Esophagus muscularis mucosa (tissue), 4 donors: ENCODE measurements around the gene C2CD3. TPM values are rescaled to one million over a fixed set of nuclear protein-coding genes. Genes with fewer than 3 reads are reported as not detected.
"Not testable (repeated sequence)": the region's sequence is repeated elsewhere in the genome, so short reads cannot be mapped to it uniquely, and the experiment has no call there.

Experiments used
- DNase-seq: peaks from one replicate; pipeline ENCODE4 v3.0.0-alpha.2; 2017; ENCODE audit errors: extremely low spot score
- H3K27ac ChIP-seq, 4 donors: fragments of 200-600 bp; sonication (generic); replicated peaks in 1 of 4; 1 replicate in 3 of 4; 2 replicates in 1 of 4; pipeline ENCODE4 v1.5.1; 2016 to 2019; ENCODE audit warnings: mild to moderate bottlenecking in 1 of 4
- H3K27me3 ChIP-seq, 4 donors: fragments of 200-600 bp; sonication (generic); one replicate each; pipeline versions ENCODE4 v1.5.1 to v1.6.0; 2016 to 2019
- H3K36me3 ChIP-seq, 4 donors: fragments of 200-600 bp; sonication (generic); one replicate each; pipeline ENCODE4 v1.5.1; 2016 to 2019
- H3K4me1 ChIP-seq, 4 donors: fragments of 200-600 bp; sonication (generic); one replicate each; pipeline ENCODE4 v1.5.1; 2016 to 2019
- H3K4me3 ChIP-seq, 4 donors: fragments of 200-600 bp; sonication (generic); 1 replicate in 2 of 4; 2 replicates in 2 of 4; pipeline ENCODE4 v1.5.1; 2016 to 2019; ENCODE audit warnings: mild to moderate bottlenecking in 4 of 4, moderate library complexity in 1 of 4
- H3K9me3 ChIP-seq, 4 donors: fragments of 200-600 bp; sonication (generic); 1 replicate in 3 of 4; 2 replicates in 1 of 4; pipeline ENCODE4 v1.5.1; 2016 to 2019
- EP300 ChIP-seq: sonication (generic); formaldehyde crosslinking; IDR thresholded peaks from one replicate; pipeline ENCODE4 v1.6.1; 2017; ENCODE audit warnings: antibody characterized with exemption
- POLR2A ChIP-seq: fragments of 450-650 bp; IDR thresholded peaks from one replicate; pipeline ENCODE4 v1.6.1; 2017; ENCODE audit warnings: antibody characterized with exemption, moderate library complexity, mild to moderate bottlenecking, low read depth
- POLR2AphosphoS5 ChIP-seq, 2 donors: sonication (generic); formaldehyde crosslinking; IDR thresholded peaks; one replicate each; pipeline ENCODE4 v1.6.1; 2017; ENCODE audit warnings: antibody characterized with exemption in 2 of 2
- WGBS: methylation state at CpG from one replicate; pipeline ENCODE4 v1.1.5; 2018; 5-methylcytosine and 5-hydroxymethylcytosine counted together
- intact Hi-C: fragments of 100-400 bp; cut with DNase I; formaldehyde crosslinking; loops from one replicate; pipeline ENCODE4 v1.15.1; 2023
- total RNA-seq, 4 donors: library from RNA; depleted of rRNA; stranded (reverse); fragments of >200 nt; gene quantifications; one replicate each; pipeline versions ENCODE4 v1.1.0 to v1.2.1, GENCODE V29; 2016
- TF ChIP-seq, protein P1 (sequence below), 3 experiments: fragments of 200-600 bp in 2 of 3; fragments of 450-650 bp in 1 of 3; sonication (generic) in 2 of 3; IDR thresholded peaks; one replicate each; pipeline ENCODE4 v1.5.1; 2017 to 2019; ENCODE audit warnings: antibody characterized with exemption in 3 of 3, mild to moderate bottlenecking in 2 of 3, moderate library complexity in 1 of 3

Gene C2CD3
- total RNA-seq, 4 donors from 2014 or later, result 17.9 to 31.5 (median 22.4) TPM

- H3K36me3 ChIP-seq, result no peaks in the 10 kb centered on the region
- H3K4me1 ChIP-seq, result peaks cover 1 to 26% (median 14%) of the 10 kb centered on the region in 4 donors
- no peak for TF ChIP-seq POLR2AphosphoS5 (IDR thresholded peaks at IDR 0.05)
- no peak for TF ChIP-seq POLR2A
- TF ChIP-seq, protein P1, sequence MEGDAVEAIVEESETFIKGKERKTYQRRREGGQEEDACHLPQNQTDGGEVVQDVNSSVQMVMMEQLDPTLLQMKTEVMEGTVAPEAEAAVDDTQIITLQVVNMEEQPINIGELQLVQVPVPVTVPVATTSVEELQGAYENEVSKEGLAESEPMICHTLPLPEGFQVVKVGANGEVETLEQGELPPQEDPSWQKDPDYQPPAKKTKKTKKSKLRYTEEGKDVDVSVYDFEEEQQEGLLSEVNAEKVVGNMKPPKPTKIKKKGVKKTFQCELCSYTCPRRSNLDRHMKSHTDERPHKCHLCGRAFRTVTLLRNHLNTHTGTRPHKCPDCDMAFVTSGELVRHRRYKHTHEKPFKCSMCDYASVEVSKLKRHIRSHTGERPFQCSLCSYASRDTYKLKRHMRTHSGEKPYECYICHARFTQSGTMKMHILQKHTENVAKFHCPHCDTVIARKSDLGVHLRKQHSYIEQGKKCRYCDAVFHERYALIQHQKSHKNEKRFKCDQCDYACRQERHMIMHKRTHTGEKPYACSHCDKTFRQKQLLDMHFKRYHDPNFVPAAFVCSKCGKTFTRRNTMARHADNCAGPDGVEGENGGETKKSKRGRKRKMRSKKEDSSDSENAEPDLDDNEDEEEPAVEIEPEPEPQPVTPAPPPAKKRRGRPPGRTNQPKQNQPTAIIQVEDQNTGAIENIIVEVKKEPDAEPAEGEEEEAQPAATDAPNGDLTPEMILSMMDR (IDR thresholded peaks at IDR 0.05), result no peak
- no peak for TF ChIP-seq EP300
- intact Hi-C loops, result no loop called here
- H3K4me3 ChIP-seq, result no peak overlapping the region
- no peaks in the 10 kb centered on the region for H3K27me3 ChIP-seq
- WGBS, result 94% methylated on average over 4 of the region's 4 CpGs
- H3K27ac ChIP-seq, result no peak overlapping the region
- DNase-seq, result no peak
- no peaks in the 10 kb centered on the region for H3K9me3 ChIP-seq
Measured at GRCh38 chr11:74144592-74144991, 26.2 kb downstream of the C2CD3 start.

DNA sequence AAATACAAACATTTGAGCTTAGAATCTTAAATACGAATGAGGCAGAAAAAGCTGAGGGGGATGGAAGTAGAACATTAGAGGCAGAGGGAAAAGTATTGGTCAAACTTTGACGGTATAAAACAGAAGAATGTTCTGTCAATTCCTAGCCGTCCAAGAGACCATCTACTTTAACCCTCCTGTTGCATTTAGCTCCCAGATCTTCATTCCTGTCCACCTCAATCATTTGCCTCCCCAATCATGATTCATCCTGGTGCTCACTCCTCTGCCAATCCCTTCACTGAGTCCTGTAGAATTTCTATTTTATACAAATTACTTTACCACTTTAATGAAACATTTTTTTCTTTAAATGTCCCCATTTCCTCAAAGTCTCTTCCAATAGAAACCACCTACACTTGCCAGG lies 28.2 kb downstream of the C2CD3 start:
- 87% methylated on average over 3 of the region's 3 CpGs for WGBS
- no peaks in the 10 kb centered on the region for H3K9me3 ChIP-seq
- H3K27ac ChIP-seq, result no peak overlapping the region
- H3K4me1 ChIP-seq, result peaks cover 17 to 45% (median 33%) of the 10 kb centered on the region in 4 donors
- no peaks in the 10 kb centered on the region for H3K27me3 ChIP-seq
- H3K4me3 ChIP-seq, result no peak overlapping the region
- DNase-seq, result no peak
- TF ChIP-seq POLR2A (no peak), POLR2AphosphoS5 (IDR thresholded peaks at IDR 0.05) (no peak), EP300 (no peak)
- TF ChIP-seq, protein P1 (IDR thresholded peaks at IDR 0.05), result no peak
- intact Hi-C loops, result no loop called here
- peaks cover 0 to 9% (median 0%) of the 10 kb centered on the region in 4 donors for H3K36me3 ChIP-seq

DNA sequence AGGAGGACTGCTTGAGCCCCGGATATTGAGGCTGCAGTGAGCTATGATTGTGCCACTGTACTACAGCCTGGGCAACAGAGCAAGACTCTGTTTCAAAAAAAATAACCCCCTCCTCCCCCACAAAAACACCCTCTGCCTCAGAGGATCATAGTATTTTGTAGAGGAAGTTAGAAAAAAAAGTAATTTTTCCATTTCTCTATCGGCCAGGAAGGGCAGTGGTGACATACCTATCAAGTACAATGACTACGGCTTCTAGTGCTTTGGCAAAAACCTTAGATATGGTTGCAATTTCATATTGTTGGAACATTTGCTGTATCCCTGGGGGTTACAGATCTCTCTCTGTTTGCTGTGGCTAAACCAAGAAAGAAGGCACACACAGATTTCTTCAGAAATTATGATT lies 28.9 kb downstream of the C2CD3 start:
- Histone ChIP-seq H3K4me1 (peaks cover 17 to 46% (median 33%) of the 10 kb centered on the region in 4 donors), H3K27ac (no peak overlapping the region), H3K4me3 (no peak overlapping the region), H3K9me3 (no peaks in the 10 kb centered on the region), H3K27me3 (no peaks in the 10 kb centered on the region), H3K36me3 (peaks cover 0 to 9% (median under 1%) of the 10 kb centered on the region in 4 donors)
- intact Hi-C loops, result no loop called here
- 83% methylated on average over 3 of the region's 3 CpGs for WGBS
- DNase-seq, result no peak
- no peak for TF ChIP-seq EP300
- TF ChIP-seq, protein P1 (IDR thresholded peaks at IDR 0.05), result no peak
- no peak for TF ChIP-seq POLR2AphosphoS5 (IDR thresholded peaks at IDR 0.05)
- TF ChIP-seq POLR2A, result no peak

DNA sequence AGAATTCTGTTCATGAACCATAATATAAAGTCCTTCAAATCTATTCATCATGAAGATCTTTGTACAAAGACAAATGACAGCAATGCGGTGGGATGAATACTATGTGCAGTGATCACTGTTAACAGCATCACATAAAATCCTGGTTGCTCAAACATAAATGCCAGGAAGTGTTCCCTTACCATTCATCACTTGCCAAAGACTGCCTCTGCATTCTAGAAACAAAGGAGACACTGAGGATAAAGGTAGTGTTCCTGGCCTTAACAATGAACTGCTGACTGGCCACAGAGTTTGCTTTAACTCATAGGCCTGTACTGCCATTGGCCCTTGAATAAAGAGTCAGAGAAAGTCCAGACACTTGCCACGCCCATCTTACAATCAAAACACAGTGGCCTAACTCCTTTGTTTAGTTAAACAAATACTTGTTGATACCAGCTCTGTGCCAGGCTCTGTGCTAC lies 29.5 kb downstream of the C2CD3 start:
- Histone ChIP-seq H3K4me1 (peaks cover 17 to 46% (median 33%) of the 10 kb centered on the region in 4 donors), H3K27me3 (no peaks in the 10 kb centered on the region), H3K27ac (no peak overlapping the region), H3K36me3 (peaks cover 0 to 13% (median 4%) of the 10 kb centered on the region in 4 donors), H3K4me3 (no peak overlapping the region), H3K9me3 (no peaks in the 10 kb centered on the region)
- TF ChIP-seq POLR2AphosphoS5 (IDR thresholded peaks at IDR 0.05) (no peak), EP300 (no peak), POLR2A (no peak)
- TF ChIP-seq, protein P1 (IDR thresholded peaks at IDR 0.05), result no peak
- WGBS, result 74% methylated on average over 2 of the region's 2 CpGs
- no peak for DNase-seq
- intact Hi-C loops, result no loop called here

GRCh38 chr11:74139919-74140431 lies 30.8 kb downstream of the C2CD3 start:
- not testable (repeated sequence) for H3K27me3 ChIP-seq, H3K9me3 ChIP-seq, DNase-seq, H3K4me3 ChIP-seq
- intact Hi-C loops, result loop anchor here (5.0 kb wide), 1 partner anchor 32 kb away; the partner anchor contains the start of genes C2CD3 and PPME1
- Histone ChIP-seq H3K4me1 (peaks cover 17 to 52% (median 33%) of the 10 kb centered on the region in 4 donors), H3K27ac (peak overlapping the region; percentile 76 to 81 (median 78)), H3K36me3 (peaks cover 0 to 26% (median 8%) of the 10 kb centered on the region in 4 donors)
- WGBS, result 94% methylated on average over 1 of the region's 1 CpG
